Muscle of arm (tissue), 12 donors: ENCODE measurements around the gene RAD9B. TPM values are rescaled to one million over a fixed set of nuclear protein-coding genes. Genes with fewer than 3 reads are reported as not detected.

ENCODE experiments used
- polyA plus RNA-seq, 12 donors: library from polyadenylated mRNA; unstranded; fragments of 120-200 nt; gene quantifications; one replicate each; pipeline ENCODE4 v1.2.1, GENCODE V29; 2013; ENCODE audit not compliant: insufficient read length in 12 of 12

RAD9B gene
- polyA plus RNA-seq, 12 donors: 1.4 to 11.8 (median 3.8) TPM; not detected in 1

Other genes starting within 250 kb of the RAD9B start
- 100 to 1,000 TPM in 11 of 12 donors, not detected in 1; 253 to 764 (median 599) TPM for gene ATP2A2, start 221.1 kb upstream of the RAD9B start, polyA plus RNA-seq
- 10 to 100 TPM in 11 of 12 donors, not detected in 1; 49.9 to 91.1 (median 65.7) TPM for gene ANAPC7, start 98.6 kb upstream of the RAD9B start, polyA plus RNA-seq
- 100 to 1,000 TPM in 11 of 12 donors, not detected in 1; 107 to 204 (median 149) TPM for gene ARPC3, start 52.0 kb upstream of the RAD9B start, polyA plus RNA-seq
- 10 to 100 TPM in 11 of 12 donors, not detected in 1; 16.5 to 31.3 (median 24.5) TPM for gene GPN3, start 34.1 kb upstream of the RAD9B start, polyA plus RNA-seq
- gene FAM216A, start 33.5 kb upstream of the RAD9B start, polyA plus RNA-seq: 10 to 100 TPM in 10 of 12 donors, 1 to 10 TPM in 1, not detected in 1; 9.8 to 22.6 (median 18.0) TPM
- gene VPS29, start 220 bp upstream of the RAD9B start, polyA plus RNA-seq: 100 to 1,000 TPM in 10 of 12 donors, 10 to 100 TPM in 1, not detected in 1; 96.5 to 221 (median 157) TPM
- 10 to 100 TPM in 10 of 12 donors, 1 to 10 TPM in 1, not detected in 1; 9.6 to 13.6 (median 12.4) TPM for gene PPTC7, start 81.0 kb downstream of the RAD9B start, polyA plus RNA-seq
- 10 to 100 TPM in 11 of 12 donors, not detected in 1; 18.4 to 47.4 (median 24.3) TPM for gene TCTN1, start 111.8 kb downstream of the RAD9B start, polyA plus RNA-seq
- 10 to 100 TPM in 2 of 12 donors, 1 to 10 TPM in 9, not detected in 1; 4.1 to 19.0 (median 5.3) TPM for gene HVCN1, start 186.8 kb downstream of the RAD9B start, polyA plus RNA-seq
- gene PPP1CC, start 240.6 kb downstream of the RAD9B start, polyA plus RNA-seq: 100 to 1,000 TPM in 11 of 12 donors, not detected in 1; 107 to 186 (median 134) TPM